GM12878 (cell line): Measurements from ENCODE around the gene RHEBL1. TPM values are rescaled to one million over a fixed set of nuclear protein-coding genes. Genes with fewer than 3 reads are reported as not detected.
A peak's percentile ranks its signal among the peaks of the same experiment; 100 is the strongest.

Experiments used
- BCL11A ChIP-seq: IDR thresholded peaks from 2 replicates; pipeline ENCODE4 v1.6.1; 2011; ENCODE audit warnings: low read depth, low read length
- DPF2 ChIP-seq: fragments of 450-650 bp; IDR thresholded peaks from 2 replicates; pipeline ENCODE4 v1.6.1; 2017; ENCODE audit warnings: mild to moderate bottlenecking
- JUND ChIP-seq: IDR thresholded peaks from 2 replicates; pipeline ENCODE4 v1.6.1; 2012; ENCODE audit warnings: low read depth, mild to moderate bottlenecking, low read length, improper control_type of control experiment, moderate library complexity
- MEF2A ChIP-seq: IDR thresholded peaks from 2 replicates; pipeline ENCODE4 v1.6.1; 2011; ENCODE audit warnings: low read depth, mild to moderate bottlenecking, low read length, moderate library complexity; ENCODE audit not compliant: insufficient read depth
- RAD51 ChIP-seq: fragments of 450-650 bp; IDR thresholded peaks from 2 replicates; pipeline ENCODE4 v1.6.1; 2016; ENCODE audit warnings: moderate library complexity, mild to moderate bottlenecking, inconsistent platforms
- RB1 ChIP-seq: fragments of 450-650 bp; formaldehyde crosslinking; IDR thresholded peaks from 2 replicates; pipeline ENCODE4 v1.6.1; 2017; ENCODE audit warnings: mild to moderate bottlenecking, borderline replicate concordance
- RFX5 ChIP-seq: IDR thresholded peaks from 2 replicates; pipeline ENCODE4 v1.6.1; 2011; ENCODE audit warnings: low read depth, low read length, improper control_type of control experiment
- SMAD1 ChIP-seq: fragments of 450-650 bp; IDR thresholded peaks from 2 replicates; pipeline ENCODE4 v1.6.1; 2018; ENCODE audit warnings: mild to moderate bottlenecking, low read depth; ENCODE audit not compliant: partially characterized antibody
- SUPT20H ChIP-seq: IDR thresholded peaks from 2 replicates; pipeline ENCODE4 v1.6.1; 2011; ENCODE audit warnings: low read depth, mild to moderate bottlenecking, low read length, moderate library complexity, borderline replicate concordance; ENCODE audit not compliant: control insufficient read depth
- polyA plus RNA-seq, 11 experiments: library from polyadenylated mRNA; depleted of rRNA in 4 of 11; unstranded in 6 of 11; stranded (reverse) in 5 of 11; fragments of >200 nt; fragmentation: Nextera tagmentation in 4 of 11; fragmentation: Illumina TruSeq in 1 of 11; extraction: Ambion mirVana in 4 of 11; extraction: Trizol in 1 of 11; gene quantifications; 1 replicate in 1 of 11; 2 replicates in 10 of 11; pipeline versions ENCODE4 v1.2.1 to v1.2.3, GENCODE V29; 2011 to 2016; ENCODE audit warnings: inconsistent platforms in 2 of 11, missing spikeins in 2 of 11, low read depth in 1 of 11
- total RNA-seq, 4 experiments: library from RNA; depleted of rRNA in 3 of 4; stranded (reverse); fragments of >200 nt in 3 of 4; fragmentation: Illumina TruSeq in 1 of 4; extraction: Trizol in 1 of 4; gene quantifications; 2 replicates each; pipeline versions ENCODE4 v1.2.1 to v1.2.3, GENCODE V29; 2013 to 2021
- TF ChIP-seq, protein P1 (sequence below): IDR thresholded peaks from 2 replicates; pipeline ENCODE4 v1.6.1; 2012; ENCODE audit warnings: low read depth, low read length, improper control_type of control experiment
- TF ChIP-seq, protein P2 (sequence below): fragments of 450-650 bp; IDR thresholded peaks from 2 replicates; pipeline ENCODE4 v1.6.1; 2017; ENCODE audit warnings: low read depth, mild to moderate bottlenecking, moderate library complexity
- TF ChIP-seq, protein P3 (sequence below): fragments of 450-650 bp; conservative IDR thresholded peaks from 2 replicates; pipeline ENCODE4 v1.6.1; 2017; ENCODE audit warnings: mild to moderate bottlenecking, moderate library complexity

Gene RHEBL1
- total and polyA plus RNA-seq, 10 of the 15 experiments (the other 5 are each of a cell fraction or from before 2014, with no cell fraction given): 5.9 to 18.7 (median 12.0) TPM

DNA sequence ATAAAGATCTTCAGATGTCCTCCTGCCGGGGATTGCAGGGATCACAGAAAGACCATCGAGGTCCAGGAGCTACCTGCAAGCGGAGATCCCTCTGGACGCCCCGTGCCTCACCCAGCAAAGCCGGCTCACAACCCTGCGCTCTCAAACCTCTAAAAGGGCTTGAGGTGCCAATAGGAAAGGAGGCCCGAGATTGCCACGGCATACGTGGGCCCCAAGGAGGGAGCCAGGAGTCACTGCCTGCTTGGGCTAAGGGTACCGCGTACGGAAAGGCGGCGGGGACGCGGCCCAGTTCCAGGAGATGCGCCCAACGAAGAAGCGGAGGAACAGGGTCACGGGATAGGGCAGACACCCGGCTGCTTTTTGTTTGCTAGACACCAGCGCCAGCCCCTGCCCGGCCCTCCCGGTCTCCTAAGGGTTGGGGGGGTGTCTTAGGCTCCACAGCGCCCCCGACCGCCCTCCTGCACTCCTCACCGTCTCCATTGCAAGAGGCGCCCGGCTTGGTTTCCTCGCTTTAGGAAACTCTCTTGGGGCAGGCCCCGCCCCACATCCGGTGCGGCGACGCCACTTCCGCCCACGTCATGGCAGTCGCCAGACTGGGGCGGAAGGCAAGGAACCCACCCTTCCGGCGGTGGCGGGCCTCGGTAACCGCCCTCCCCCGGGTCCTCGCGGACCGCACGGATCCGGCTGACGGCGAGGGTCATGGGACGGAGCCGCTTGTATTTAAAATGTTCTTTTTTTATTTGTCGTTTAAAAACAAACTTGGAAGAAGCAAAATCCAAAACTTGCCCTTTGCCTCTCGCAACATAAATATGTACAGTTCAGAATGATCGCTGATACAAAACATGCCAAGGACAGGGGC lies 51.3 kb downstream of the RHEBL1 start, which contains the start of gene PRKAG1 (continued):
- TF ChIP-seq RB1 (peak; percentile 35; the same call in 1 of the 2 replicates), BCL11A (no peak), RFX5 (0 out of 2 replicates have a peak, but pooled peaks have one; percentile 47), JUND (no peak), MEF2A (no peak; the same call in 1 of the 2 replicates), SMAD1 (peak; percentile 49), DPF2 (no peak; the same call in 1 of the 2 replicates), SUPT20H (no peak), RAD51 (no peak; the same call in 1 of the 2 replicates)
- TF ChIP-seq, protein P1, sequence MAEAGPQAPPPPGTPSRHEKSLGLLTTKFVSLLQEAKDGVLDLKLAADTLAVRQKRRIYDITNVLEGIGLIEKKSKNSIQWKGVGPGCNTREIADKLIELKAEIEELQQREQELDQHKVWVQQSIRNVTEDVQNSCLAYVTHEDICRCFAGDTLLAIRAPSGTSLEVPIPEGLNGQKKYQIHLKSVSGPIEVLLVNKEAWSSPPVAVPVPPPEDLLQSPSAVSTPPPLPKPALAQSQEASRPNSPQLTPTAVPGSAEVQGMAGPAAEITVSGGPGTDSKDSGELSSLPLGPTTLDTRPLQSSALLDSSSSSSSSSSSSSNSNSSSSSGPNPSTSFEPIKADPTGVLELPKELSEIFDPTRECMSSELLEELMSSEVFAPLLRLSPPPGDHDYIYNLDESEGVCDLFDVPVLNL: no peak
- TF ChIP-seq, protein P2, sequence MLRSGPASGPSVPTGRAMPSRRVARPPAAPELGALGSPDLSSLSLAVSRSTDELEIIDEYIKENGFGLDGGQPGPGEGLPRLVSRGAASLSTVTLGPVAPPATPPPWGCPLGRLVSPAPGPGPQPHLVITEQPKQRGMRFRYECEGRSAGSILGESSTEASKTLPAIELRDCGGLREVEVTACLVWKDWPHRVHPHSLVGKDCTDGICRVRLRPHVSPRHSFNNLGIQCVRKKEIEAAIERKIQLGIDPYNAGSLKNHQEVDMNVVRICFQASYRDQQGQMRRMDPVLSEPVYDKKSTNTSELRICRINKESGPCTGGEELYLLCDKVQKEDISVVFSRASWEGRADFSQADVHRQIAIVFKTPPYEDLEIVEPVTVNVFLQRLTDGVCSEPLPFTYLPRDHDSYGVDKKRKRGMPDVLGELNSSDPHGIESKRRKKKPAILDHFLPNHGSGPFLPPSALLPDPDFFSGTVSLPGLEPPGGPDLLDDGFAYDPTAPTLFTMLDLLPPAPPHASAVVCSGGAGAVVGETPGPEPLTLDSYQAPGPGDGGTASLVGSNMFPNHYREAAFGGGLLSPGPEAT: peak; percentile 67
- TF ChIP-seq, protein P3, sequence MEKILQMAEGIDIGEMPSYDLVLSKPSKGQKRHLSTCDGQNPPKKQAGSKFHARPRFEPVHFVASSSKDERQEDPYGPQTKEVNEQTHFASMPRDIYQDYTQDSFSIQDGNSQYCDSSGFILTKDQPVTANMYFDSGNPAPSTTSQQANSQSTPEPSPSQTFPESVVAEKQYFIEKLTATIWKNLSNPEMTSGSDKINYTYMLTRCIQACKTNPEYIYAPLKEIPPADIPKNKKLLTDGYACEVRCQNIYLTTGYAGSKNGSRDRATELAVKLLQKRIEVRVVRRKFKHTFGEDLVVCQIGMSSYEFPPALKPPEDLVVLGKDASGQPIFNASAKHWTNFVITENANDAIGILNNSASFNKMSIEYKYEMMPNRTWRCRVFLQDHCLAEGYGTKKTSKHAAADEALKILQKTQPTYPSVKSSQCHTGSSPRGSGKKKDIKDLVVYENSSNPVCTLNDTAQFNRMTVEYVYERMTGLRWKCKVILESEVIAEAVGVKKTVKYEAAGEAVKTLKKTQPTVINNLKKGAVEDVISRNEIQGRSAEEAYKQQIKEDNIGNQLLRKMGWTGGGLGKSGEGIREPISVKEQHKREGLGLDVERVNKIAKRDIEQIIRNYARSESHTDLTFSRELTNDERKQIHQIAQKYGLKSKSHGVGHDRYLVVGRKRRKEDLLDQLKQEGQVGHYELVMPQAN: peak; percentile 61
